Measurements from ENCODE around the gene MAPK12.

MAPK12 gene

GRCh38 chr22:50253046-50253915 lies 8.2 kb downstream of the MAPK12 start:
- no peak for DNase-seq

- peak in 23 of 58 donors; percentile 16 to 60 (median 41) for DNase-seq
Observed at GRCh38 chr22:50252082-50253045, 9.1 kb downstream of the MAPK12 start.

DNA sequence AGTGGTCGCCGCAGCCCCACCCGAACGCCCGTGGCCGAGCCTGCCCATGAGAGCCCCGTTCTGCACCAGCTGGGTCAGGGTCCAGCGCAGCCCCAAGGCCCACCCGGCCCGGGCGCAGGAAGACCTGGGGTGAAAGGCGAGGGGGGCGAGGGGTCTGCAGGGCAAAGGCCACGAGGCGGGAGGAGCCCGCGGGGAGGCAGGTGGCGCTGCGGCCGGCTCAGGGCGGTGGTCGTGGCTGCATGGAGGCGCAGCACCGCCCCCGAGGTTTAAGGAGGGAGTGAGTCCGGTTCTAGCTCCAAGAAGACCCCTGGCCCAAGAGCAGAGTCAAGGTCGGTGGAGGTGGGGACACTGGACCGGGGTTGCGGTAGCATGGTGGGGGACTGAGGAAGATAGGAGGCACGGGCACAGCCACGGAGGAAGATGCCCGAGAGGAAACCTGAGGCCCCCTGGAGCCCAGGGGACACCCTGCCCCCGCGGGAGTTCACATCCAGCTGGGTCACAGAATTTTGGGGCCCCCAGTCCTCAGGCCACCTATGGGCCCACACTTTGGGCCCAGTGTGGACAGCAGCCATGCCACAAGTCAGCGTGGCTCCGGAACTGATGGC lies 9.9 kb downstream of the MAPK12 start:
- no peak for DNase-seq

- DNase-seq = peak in 14 of 58 donors; percentile 20 to 63 (median 42)
Observed at GRCh38 chr22:50250555-50251476, 10.7 kb downstream of the MAPK12 start, which contains the start of gene HDAC10. Gene HDAC10 (minus strand): TSS chr22:50251265. CDS start chr22:50251032, 233 bp downstream.

- no peak for DNase-seq
Observed at GRCh38 chr22:50250249-50250554, 11.3 kb downstream of the MAPK12 start.

GRCh38 chr22:50249341-50250248 lies 11.9 kb downstream of the MAPK12 start:
- no peak for DNase-seq

- no peak for DNase-seq
Observed at GRCh38 chr22:50248196-50249081, 13.0 kb downstream of the MAPK12 start.

DNA sequence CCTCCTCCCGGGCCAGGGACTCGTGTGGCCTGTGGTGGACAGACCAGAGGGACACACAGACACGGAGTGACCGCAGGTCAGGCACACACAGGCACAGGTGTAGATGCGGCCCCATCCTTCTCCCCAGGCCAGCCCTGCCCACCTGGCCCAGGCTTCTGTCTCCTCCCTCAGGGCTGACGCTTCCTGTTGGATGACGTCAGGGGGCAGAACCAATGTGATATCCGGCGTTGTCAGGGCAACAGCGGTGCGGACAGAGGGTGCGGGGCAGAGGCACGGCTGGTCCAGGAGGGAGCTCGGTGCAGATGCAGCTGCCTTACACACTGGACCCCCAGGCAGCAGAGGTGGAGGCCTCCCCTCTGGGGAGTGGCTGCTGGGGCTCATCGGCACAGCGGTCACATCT lies 13.7 kb downstream of the MAPK12 start:
- DNase-seq = peak in 16 of 58 donors; percentile 13 to 70 (median 46)

DNA sequence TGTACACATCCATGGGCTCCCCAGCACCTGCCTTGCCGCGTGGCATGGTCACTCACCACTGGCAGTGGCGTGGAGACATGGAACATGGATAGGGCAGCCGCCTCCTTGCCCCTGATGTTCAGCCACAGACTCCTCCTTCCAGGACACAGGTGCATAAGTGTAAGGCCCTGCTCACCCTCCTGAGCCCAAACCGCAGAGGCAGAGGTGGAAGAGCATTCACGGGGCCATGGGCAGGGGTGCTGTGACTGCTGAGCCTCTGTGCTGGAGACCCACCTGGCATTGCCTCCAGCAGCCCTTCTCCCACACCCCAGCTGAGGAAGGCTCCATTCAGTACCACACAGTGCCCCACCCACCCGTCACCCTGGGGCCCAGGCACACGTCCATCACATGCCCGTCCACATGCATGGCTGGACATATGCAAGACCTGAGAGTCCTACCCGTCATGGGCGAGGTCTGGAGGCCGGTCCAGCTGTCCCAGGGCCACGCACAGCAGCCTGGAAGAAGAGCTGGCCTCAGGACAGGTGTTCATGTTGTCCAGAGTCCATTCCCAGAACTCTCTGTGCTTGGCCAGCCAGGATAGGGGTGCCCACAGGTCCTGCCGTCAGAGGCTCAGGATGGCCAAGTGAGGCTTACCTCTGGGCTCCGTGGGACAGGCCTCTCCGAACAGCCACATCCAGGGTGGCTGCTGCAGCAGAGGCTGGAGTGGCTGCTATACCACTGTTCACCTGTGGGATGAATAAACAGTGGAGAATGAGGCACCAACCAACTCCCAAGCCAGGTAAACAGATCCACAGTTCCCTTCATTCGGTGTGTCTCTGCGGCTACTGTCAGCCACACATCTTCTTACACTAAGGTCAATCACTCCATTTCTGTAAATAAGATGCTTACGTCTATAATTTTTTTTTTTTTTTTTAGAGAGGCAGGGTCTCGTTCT lies 15.0 kb downstream of the MAPK12 start:
- DNase-seq = no peak

DNA sequence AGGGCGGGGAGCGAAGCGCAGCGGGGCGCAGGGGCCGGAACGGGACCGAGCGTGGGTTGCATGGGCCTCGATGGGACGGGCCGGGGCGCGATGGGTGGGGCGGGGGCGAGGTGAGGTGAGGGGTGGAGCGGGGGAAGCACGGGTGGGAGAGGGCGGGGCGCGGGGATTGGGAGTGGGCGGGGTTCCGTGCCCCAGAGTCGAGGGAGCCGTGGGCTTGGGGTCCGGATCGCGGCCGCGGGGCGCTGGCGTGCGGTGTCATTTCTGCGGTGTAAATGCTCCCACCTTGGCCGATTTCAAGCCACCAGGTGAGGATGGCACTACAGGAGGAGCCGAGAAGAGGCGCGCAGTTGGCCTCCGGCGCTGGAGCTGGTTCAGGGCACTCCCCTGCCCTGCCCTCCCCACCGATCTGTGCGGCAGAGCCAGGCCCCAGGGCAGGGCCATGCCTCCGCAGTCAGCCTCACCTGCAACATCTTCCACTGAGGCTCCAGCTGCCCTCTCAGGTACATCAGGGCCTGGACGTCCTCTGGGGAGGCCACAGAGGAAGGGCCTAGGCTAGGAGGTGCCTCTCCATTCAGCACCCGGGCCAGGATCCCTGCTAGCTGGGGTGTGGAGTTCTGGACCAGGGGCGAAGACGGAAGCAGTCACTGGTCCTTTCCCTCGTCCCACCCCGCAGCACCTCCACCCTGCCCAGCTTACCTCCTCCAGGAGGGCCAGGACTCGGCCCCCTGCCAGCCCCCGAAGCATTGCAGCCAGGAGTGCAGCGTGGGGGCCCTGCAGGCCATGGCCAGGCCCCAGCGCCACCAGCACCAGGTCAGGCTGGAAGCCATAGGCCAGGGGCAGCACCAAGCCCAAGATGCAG lies 16.0 kb downstream of the MAPK12 start:
- no peak for DNase-seq

DNA sequence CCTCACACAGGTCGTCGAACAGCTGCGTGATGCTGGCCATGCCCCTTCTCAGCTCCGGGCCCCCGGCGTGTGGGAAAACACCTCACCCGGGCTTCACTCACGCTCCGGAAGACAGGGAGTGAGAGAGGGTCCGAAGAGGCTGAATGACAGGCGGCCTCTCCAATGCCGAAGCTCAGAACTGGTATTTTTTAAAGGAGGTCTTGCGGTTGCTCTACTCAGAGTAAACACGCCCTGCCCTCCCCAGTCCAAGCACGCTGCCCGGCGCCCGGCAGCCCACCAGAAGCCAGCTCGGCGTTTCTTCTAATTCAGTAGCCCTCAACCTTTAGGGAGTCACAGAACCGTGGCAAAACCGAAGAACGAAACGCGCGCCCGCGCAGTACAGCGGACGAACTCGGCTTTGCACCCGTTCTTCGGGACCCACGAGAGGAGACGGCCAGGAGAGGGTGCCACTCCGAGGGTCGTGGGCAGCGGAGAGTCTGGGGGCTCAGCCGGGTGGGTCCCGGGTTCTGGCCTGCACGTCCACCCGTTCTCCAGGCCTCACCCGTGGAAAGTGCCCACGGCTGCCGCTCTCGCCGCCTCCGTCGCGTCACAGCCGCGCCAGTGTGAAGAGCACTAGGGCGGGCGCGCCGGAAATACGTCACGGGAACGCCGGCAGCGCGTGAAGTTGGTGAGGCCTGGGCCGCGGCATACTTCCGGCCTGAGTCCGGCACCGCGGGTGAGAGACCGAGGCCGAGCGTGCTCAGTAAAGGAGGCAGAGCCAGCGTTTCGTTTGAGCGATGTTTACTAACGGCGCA lies 16.9 kb downstream of the MAPK12 start, which contains the start of gene TUBGCP6:
Gene TUBGCP6 (minus strand): TSS at position 604 of the 794 bp plus-strand sequence. CDS start 564 bp downstream, at position 40.
- DNase-seq = peak; percentile 63 to 97 (median 90)

DNA sequence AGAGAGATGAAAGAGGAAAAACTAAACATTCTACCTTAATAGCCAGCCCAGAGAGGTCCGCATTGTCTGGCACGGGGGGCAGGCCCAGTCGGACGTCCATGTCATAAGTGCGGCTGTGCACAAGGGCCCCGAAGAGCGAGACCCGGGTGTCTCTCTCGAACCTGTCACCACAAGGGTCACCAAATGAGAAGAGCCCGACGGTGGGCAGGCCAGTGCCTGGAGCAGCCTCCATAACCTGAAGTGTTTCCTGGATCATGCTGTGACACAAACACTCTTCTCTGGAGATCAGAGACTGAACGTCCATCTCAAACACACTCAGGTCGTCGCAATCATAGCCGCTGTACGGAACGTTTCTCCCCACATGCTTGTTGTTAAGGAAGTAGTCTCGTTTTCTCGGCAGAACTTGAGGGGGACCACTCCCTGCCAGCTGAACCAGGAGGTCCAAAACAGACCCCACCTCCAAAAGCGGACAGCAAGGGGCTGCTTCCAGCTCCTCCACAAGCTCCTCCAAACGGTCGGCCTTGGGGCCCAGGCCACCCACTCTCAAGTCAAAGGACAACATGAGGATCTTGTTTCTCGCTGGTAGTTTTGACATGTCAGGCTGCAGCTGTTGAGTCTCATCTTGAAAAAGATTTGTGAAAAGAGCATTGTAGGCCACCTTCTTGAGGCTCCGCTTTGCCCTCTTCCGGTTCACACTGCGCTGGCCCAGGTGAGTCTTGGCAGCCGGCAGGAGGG lies 17.6 kb downstream of the MAPK12 start:
- no peak for DNase-seq

DNA sequence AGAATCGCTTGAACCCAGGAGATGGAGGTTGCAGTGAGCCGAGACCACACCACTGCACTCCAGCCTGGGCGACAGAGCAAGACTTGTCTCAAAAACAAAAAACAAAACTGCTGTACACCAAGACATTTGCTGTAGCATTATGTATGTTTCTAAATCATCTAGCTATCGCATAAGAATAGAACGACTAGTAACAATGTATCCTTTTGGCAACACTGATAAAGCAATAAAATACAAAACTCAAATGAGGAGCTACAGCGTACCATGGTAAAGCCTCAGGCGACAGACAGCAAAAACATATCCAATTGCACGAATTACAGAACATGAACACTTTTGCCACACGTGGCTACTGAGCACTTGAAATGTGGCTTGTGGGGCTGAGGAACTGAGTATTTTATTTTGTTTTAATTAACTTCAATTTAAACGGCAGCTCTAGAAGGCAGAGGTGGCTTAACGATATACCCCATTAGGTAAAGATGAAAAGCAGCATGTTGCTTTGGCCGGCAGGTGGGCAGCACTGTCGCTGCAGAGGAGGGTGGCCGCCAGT lies 19.0 kb downstream of the MAPK12 start:
- DNase-seq = no peak

- no peak for DNase-seq
Observed at GRCh38 chr22:50238755-50239154, 22.7 kb downstream of the MAPK12 start.
